ENCODE data around the gene FBN3.
A peak's percentile ranks its signal among the peaks of the same experiment; 100 is the strongest.
"Not testable (repeated sequence)": the region's sequence is repeated elsewhere in the genome, so short reads cannot be mapped to it uniquely, and the experiment has no call there.

FBN3 gene

DNA sequence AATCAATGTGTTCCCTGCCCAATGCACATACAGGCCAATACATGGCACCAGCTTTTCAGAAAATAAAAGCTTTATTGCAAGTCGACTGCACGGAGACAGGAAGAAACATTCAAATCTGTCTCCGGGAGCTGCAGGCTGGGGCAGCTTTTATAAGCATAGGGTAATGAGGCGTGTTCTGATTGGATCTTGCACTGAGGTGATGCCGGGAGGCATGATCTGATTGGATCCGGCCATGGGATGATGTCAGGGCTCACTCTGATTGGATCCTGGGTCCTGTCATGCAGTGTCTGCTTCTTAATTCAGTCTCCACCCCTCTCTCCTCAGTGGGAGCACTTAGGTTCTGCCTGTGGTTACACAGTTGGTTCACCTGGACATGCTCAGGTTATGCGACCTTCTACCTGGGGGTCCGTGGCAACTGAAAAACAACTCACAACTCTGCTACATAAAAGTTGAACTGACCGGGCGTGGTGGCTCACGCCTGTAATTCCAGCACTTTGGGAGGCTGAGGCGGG, 11.8 kb upstream of the FBN3 start:
- H4K8ac ChIP-seq (ENCODE audit: low read depth, low read length): no peak overlapping the region
- H3K79me1 ChIP-seq (ENCODE audit: low read length): no peaks in the 10 kb centered on the region
- peak overlapping the region; percentile 63 for H3K4ac ChIP-seq (ENCODE audit: low read depth, low read length)
- no peak overlapping the region for H2BK5ac ChIP-seq (ENCODE audit: low read length)
- H3K4me3 ChIP-seq (ENCODE audit: low read length): no peak overlapping the region
- H3K27me3 ChIP-seq (ENCODE audit: insufficient read depth, low read length, poor library complexity): no peaks in the 10 kb centered on the region
- H2BK120ac ChIP-seq (ENCODE audit: low read depth, low read length): no peak overlapping the region
- no peaks in the 10 kb centered on the region for H3K4me1 ChIP-seq (ENCODE audit: control insufficient read depth, low read depth, low read length)
- H2AK5ac ChIP-seq (ENCODE audit: low read length): no peak overlapping the region
- WGBS (ENCODE audit: extremely low coverage, insufficient coverage, low lambda C conversion rate): no CpG with 5 or more reads among the region's 12 CpGs
- H3K27ac ChIP-seq (ENCODE audit: low read depth, low read length): no peak overlapping the region
- no peak overlapping the region for H3K4me2 ChIP-seq (ENCODE audit: low read length)
- H3K56ac ChIP-seq (ENCODE audit: low read length): peak overlapping the region; percentile 10
- H3K23ac ChIP-seq (ENCODE audit: low read length): no peak overlapping the region
- H4K5ac ChIP-seq (ENCODE audit: low read length): no peak overlapping the region
- no peak overlapping the region for H3K9ac ChIP-seq (ENCODE audit: low read length)
- no peak overlapping the region for H2BK15ac ChIP-seq (replicated peaks; ENCODE audit: low read depth)
- peak; percentile 75 for DNase-seq
- no peak overlapping the region for H3K18ac ChIP-seq (ENCODE audit: low read length)
- H3K79me2 ChIP-seq (ENCODE audit: control insufficient read depth, insufficient read depth, low read length): no peaks in the 10 kb centered on the region
- no peaks in the 10 kb centered on the region for H3K36me3 ChIP-seq (ENCODE audit: control insufficient read depth, insufficient read depth, low read length)

DNA sequence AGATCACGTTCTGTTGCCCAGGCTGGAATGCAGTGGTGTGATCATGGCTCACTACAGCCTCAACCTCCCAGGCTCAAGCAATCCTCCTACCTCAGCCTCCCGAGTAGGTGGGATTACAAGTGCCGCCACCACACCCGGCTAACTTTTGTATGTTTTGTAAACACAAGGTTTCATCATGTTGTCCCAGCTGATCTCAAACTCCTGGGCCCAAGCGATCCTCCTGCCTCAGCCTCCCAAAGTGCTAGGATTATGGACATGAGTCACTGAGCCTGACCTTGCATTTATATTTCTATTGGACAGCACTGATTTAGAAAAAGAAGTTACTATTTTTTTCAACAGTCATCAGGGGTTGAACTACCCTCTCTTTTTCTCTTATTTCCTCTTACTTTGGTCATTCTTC, 9.9 kb upstream of the FBN3 start:
- not testable (repeated sequence) for H3K79me2 ChIP-seq (ENCODE audit: control insufficient read depth, insufficient read depth, low read length); H2BK15ac ChIP-seq (replicated peaks; ENCODE audit: low read depth); H3K27ac ChIP-seq (ENCODE audit: low read depth, low read length); H3K4ac ChIP-seq (ENCODE audit: low read depth, low read length); H2AK5ac ChIP-seq (ENCODE audit: low read length); H3K4me2 ChIP-seq (ENCODE audit: low read length); H4K8ac ChIP-seq (ENCODE audit: low read depth, low read length); H3K27me3 ChIP-seq (ENCODE audit: insufficient read depth, low read length, poor library complexity); H3K4me1 ChIP-seq (ENCODE audit: control insufficient read depth, low read depth, low read length); H2BK120ac ChIP-seq (ENCODE audit: low read depth, low read length); DNase-seq; H4K5ac ChIP-seq (ENCODE audit: low read length); H3K79me1 ChIP-seq (ENCODE audit: low read length); H3K56ac ChIP-seq (ENCODE audit: low read length); H3K4me3 ChIP-seq (ENCODE audit: low read length); H3K23ac ChIP-seq (ENCODE audit: low read length); H3K36me3 ChIP-seq (ENCODE audit: control insufficient read depth, insufficient read depth, low read length); H3K9ac ChIP-seq (ENCODE audit: low read length); H3K18ac ChIP-seq (ENCODE audit: low read length); H2BK5ac ChIP-seq (ENCODE audit: low read length)
- no CpG with 5 or more reads among the region's 5 CpGs for WGBS (ENCODE audit: extremely low coverage, insufficient coverage, low lambda C conversion rate)

DNA sequence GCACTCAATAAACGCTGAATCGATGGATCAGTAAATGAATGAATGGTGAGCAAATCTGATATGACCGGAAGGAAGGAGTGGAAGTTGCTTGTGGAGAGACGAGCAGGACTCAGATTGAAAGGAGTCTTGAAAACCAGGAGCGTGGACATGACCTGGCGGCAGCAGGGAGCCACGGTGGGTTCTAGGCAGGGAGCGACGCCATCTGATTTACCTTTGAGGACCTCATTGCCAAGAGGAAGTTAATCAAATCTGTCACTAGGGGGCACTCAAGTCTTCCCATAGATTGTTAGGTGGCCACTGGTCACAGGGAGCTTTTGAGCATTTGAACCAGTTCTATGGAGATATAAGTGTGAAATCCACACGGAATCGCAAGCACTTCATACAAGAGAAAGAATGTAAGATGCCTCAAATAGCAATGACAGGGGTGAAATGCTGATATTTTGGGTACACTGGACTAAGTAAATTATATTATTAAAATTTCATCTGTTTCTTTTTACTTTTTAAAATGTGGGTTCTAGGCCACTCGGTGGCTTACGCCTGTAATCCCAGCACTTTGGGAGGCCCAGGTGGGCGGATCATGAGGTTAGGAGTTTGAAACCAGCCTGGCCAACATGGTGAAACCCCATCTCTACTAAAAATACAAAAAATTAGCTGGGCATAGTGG, 9.2 kb upstream of the FBN3 start:
- Histone ChIP-seq H3K79me2 (ENCODE audit: control insufficient read depth, insufficient read depth, low read length) (no peaks in the 10 kb centered on the region), H3K4me2 (ENCODE audit: low read length) (no peak overlapping the region), H3K4me1 (ENCODE audit: control insufficient read depth, low read depth, low read length) (no peaks in the 10 kb centered on the region), H3K79me1 (ENCODE audit: low read length) (no peaks in the 10 kb centered on the region), H3K36me3 (ENCODE audit: control insufficient read depth, insufficient read depth, low read length) (no peaks in the 10 kb centered on the region), H2BK120ac (ENCODE audit: low read depth, low read length) (no peak overlapping the region), H3K23ac (ENCODE audit: low read length) (no peak overlapping the region), H4K8ac (ENCODE audit: low read depth, low read length) (no peak overlapping the region), H3K27ac (ENCODE audit: low read depth, low read length) (no peak overlapping the region), H3K56ac (ENCODE audit: low read length) (no peak overlapping the region), H3K18ac (ENCODE audit: low read length) (no peak overlapping the region), H2AK5ac (ENCODE audit: low read length) (no peak overlapping the region), H3K9ac (ENCODE audit: low read length) (no peak overlapping the region), H3K4ac (ENCODE audit: low read depth, low read length) (no peak overlapping the region), H4K5ac (ENCODE audit: low read length) (no peak overlapping the region), H3K27me3 (ENCODE audit: insufficient read depth, low read length, poor library complexity) (no peaks in the 10 kb centered on the region), H2BK5ac (ENCODE audit: low read length) (no peak overlapping the region), H2BK15ac (replicated peaks; ENCODE audit: low read depth) (no peak overlapping the region), H3K4me3 (ENCODE audit: low read length) (no peak overlapping the region)
- DNase-seq: peak; percentile 94
- WGBS (ENCODE audit: extremely low coverage, insufficient coverage, low lambda C conversion rate): no CpG with 5 or more reads among the region's 14 CpGs

DNA sequence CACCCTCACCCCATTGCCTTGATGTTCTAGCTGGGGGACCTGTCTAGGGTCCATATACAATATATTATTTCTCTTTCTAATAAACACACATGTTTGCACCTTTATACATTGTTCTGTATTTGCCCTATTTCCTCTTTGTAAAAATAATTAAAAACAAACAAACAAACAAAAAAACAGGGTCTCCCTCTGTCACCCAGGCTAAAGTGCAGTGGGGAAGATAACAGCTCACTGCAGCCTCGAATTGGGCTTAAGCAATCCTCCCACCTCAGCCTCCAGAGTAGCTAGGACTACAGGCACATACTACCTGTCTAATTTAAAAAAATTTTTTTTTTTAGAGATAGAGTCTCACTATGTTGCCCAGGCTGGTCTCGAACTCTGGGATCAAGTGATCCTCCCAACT, 5.9 kb upstream of the FBN3 start:
- H3K4me1 ChIP-seq (ENCODE audit: control insufficient read depth, low read depth, low read length): no peaks in the 10 kb centered on the region
- DNase-seq: no peak
- no peak overlapping the region for H3K23ac ChIP-seq (ENCODE audit: low read length)
- H3K9ac ChIP-seq (ENCODE audit: low read length): no peak overlapping the region
- no peak overlapping the region for H3K56ac ChIP-seq (ENCODE audit: low read length)
- H3K79me2 ChIP-seq (ENCODE audit: control insufficient read depth, insufficient read depth, low read length): no peaks in the 10 kb centered on the region
- no peak overlapping the region for H2BK120ac ChIP-seq (ENCODE audit: low read depth, low read length)
- no peak overlapping the region for H3K27ac ChIP-seq (ENCODE audit: low read depth, low read length)
- no peak overlapping the region for H3K4me2 ChIP-seq (ENCODE audit: low read length)
- WGBS (ENCODE audit: extremely low coverage, insufficient coverage, low lambda C conversion rate): no CpG with 5 or more reads among the region's 2 CpGs
- H4K5ac ChIP-seq (ENCODE audit: low read length): no peak overlapping the region
- H3K4me3 ChIP-seq (ENCODE audit: low read length): no peak overlapping the region
- H4K8ac ChIP-seq (ENCODE audit: low read depth, low read length): no peak overlapping the region
- no peak overlapping the region for H2BK5ac ChIP-seq (ENCODE audit: low read length)
- H3K4ac ChIP-seq (ENCODE audit: low read depth, low read length): no peak overlapping the region
- no peaks in the 10 kb centered on the region for H3K79me1 ChIP-seq (ENCODE audit: low read length)
- no peaks in the 10 kb centered on the region for H3K27me3 ChIP-seq (ENCODE audit: insufficient read depth, low read length, poor library complexity)
- H2BK15ac ChIP-seq (replicated peaks; ENCODE audit: low read depth): no peak overlapping the region
- H2AK5ac ChIP-seq (ENCODE audit: low read length): no peak overlapping the region
- H3K18ac ChIP-seq (ENCODE audit: low read length): no peak overlapping the region
- H3K36me3 ChIP-seq (ENCODE audit: control insufficient read depth, insufficient read depth, low read length): no peaks in the 10 kb centered on the region

DNA sequence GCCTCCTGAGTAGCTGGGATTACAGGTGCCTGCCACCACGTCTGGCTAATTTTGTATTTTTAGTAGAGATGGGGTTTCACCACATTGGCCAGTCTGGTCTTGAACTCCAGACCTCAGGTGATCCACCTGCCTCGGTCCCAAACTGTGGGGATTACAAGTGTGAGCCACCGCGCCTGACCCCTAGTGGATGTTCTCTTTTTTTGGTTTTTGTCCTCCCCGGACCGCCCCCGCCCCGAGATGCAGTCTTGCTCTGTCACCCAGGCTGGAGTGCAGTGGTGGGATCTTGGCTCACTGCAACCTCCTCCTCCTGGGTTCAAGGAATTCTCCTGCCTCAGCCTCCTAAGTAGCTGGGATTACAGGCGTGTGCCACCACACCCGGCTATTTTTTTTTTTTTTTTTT, 4.6 kb upstream of the FBN3 start:
- not testable (repeated sequence) for H3K79me1 ChIP-seq (ENCODE audit: low read length); H2BK120ac ChIP-seq (ENCODE audit: low read depth, low read length); H2BK5ac ChIP-seq (ENCODE audit: low read length); H3K36me3 ChIP-seq (ENCODE audit: control insufficient read depth, insufficient read depth, low read length); H3K23ac ChIP-seq (ENCODE audit: low read length); H2AK5ac ChIP-seq (ENCODE audit: low read length); H3K4me1 ChIP-seq (ENCODE audit: control insufficient read depth, low read depth, low read length); H4K8ac ChIP-seq (ENCODE audit: low read depth, low read length); H3K18ac ChIP-seq (ENCODE audit: low read length); H2BK15ac ChIP-seq (replicated peaks; ENCODE audit: low read depth); H3K4me2 ChIP-seq (ENCODE audit: low read length); H3K9ac ChIP-seq (ENCODE audit: low read length); H3K4ac ChIP-seq (ENCODE audit: low read depth, low read length); H3K27me3 ChIP-seq (ENCODE audit: insufficient read depth, low read length, poor library complexity); H3K4me3 ChIP-seq (ENCODE audit: low read length); H3K79me2 ChIP-seq (ENCODE audit: control insufficient read depth, insufficient read depth, low read length); H3K27ac ChIP-seq (ENCODE audit: low read depth, low read length); H4K5ac ChIP-seq (ENCODE audit: low read length); H3K56ac ChIP-seq (ENCODE audit: low read length)
- WGBS (ENCODE audit: extremely low coverage, insufficient coverage, low lambda C conversion rate): no CpG with 5 or more reads among the region's 10 CpGs
- DNase-seq: peak; percentile 61

DNA sequence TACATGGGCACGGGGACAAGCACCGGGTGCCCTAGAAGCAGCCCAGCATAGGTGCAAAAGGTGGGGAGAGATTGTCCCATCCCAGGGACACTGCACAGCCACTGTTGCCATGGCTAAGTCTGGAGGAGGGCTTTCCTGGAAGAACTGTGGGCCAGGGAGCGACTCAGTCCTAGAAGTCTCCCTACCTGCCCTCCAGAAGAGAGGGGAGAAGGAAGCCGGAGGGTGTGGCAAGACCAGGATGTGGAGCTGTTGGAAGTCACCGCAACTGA, 2.3 kb upstream of the FBN3 start:
- DNase-seq: no peak
- H3K79me2 ChIP-seq (ENCODE audit: control insufficient read depth, insufficient read depth, low read length): peaks cover 9% of the 10 kb centered on the region
- H2BK15ac ChIP-seq (replicated peaks; ENCODE audit: low read depth): no peak overlapping the region
- H4K8ac ChIP-seq (ENCODE audit: low read depth, low read length): no peak overlapping the region
- H3K27ac ChIP-seq (ENCODE audit: low read depth, low read length): no peak overlapping the region
- H3K9ac ChIP-seq (ENCODE audit: low read length): peak overlapping the region; percentile 4
- peak overlapping the region; percentile 69 for H2AK5ac ChIP-seq (ENCODE audit: low read length)
- WGBS (ENCODE audit: extremely low coverage, insufficient coverage, low lambda C conversion rate): no CpG with 5 or more reads among the region's 5 CpGs
- H3K4me1 ChIP-seq (ENCODE audit: control insufficient read depth, low read depth, low read length): peaks cover 5% of the 10 kb centered on the region
- H3K56ac ChIP-seq (ENCODE audit: low read length): peak overlapping the region; percentile 49
- H3K4ac ChIP-seq (ENCODE audit: low read depth, low read length): no peak overlapping the region
- H2BK5ac ChIP-seq (ENCODE audit: low read length): no peak overlapping the region
- no peak overlapping the region for H3K4me3 ChIP-seq (ENCODE audit: low read length)
- no peak overlapping the region for H4K5ac ChIP-seq (ENCODE audit: low read length)
- no peaks in the 10 kb centered on the region for H3K27me3 ChIP-seq (ENCODE audit: insufficient read depth, low read length, poor library complexity)
- H3K18ac ChIP-seq (ENCODE audit: low read length): no peak overlapping the region
- no peak overlapping the region for H3K23ac ChIP-seq (ENCODE audit: low read length)
- H2BK120ac ChIP-seq (ENCODE audit: low read depth, low read length): no peak overlapping the region
- H3K79me1 ChIP-seq (ENCODE audit: low read length): peaks cover 4% of the 10 kb centered on the region
- no peaks in the 10 kb centered on the region for H3K36me3 ChIP-seq (ENCODE audit: control insufficient read depth, insufficient read depth, low read length)
- no peak overlapping the region for H3K4me2 ChIP-seq (ENCODE audit: low read length)

Data from mesendoderm (in vitro differentiated cells).